Panc1 (cell line): ENCODE results near the gene ZBTB43. TPM values are rescaled to one million over a fixed set of nuclear protein-coding genes. Genes with fewer than 3 reads are reported as not detected.

Experiments used
- total RNA-seq: library from RNA; stranded (reverse); gene quantifications from one replicate; pipeline ENCODE4 v1.2.1, GENCODE V29; 2021; ENCODE audit not compliant: unreplicated experiment

The ZBTB43 gene
- total RNA-seq, 1 experiment from 2014 or later, result 9.7 TPM

Other genes with a start within 250 kb of the ZBTB43 start
- 2.6 TPM for gene LMX1B, start 191.1 kb upstream of the ZBTB43 start, total RNA-seq
- gene ZBTB34, start 55.6 kb downstream of the ZBTB43 start, total RNA-seq, result 5.5 TPM
- 7.2 TPM for gene RALGPS1, start 109.7 kb downstream of the ZBTB43 start, total RNA-seq